ENCODE measurements around the gene SLC30A7.

Gene SLC30A7

DNA sequence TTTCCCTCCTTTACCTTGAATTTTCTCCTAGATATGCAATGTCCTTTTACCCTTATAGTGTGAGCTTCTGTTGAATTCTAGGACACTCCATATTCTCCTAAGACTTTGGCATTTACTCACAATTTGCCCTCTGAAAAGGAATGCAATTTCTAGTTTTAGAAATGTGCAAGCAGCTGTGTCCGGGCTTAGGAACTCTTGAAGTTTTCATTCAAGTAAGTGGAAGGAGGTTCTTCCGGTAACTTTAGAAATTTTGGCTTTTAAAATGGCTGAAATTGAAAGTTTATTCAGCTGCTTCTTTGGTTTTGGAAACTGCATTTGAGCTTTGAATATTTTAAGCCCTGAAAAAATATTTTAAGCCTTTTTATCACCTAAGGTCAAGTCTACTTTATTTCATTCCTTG is 73.4 kb downstream of the SLC30A7 start:
- DNase-seq (ENCODE audit: low spot score), result no peak
- in situ Hi-C loops (cut with MboI; ENCODE audit: low sequenced_read_pairs, unreplicated experiment), result no loop called here
- TF ChIP-seq, protein P1, sequence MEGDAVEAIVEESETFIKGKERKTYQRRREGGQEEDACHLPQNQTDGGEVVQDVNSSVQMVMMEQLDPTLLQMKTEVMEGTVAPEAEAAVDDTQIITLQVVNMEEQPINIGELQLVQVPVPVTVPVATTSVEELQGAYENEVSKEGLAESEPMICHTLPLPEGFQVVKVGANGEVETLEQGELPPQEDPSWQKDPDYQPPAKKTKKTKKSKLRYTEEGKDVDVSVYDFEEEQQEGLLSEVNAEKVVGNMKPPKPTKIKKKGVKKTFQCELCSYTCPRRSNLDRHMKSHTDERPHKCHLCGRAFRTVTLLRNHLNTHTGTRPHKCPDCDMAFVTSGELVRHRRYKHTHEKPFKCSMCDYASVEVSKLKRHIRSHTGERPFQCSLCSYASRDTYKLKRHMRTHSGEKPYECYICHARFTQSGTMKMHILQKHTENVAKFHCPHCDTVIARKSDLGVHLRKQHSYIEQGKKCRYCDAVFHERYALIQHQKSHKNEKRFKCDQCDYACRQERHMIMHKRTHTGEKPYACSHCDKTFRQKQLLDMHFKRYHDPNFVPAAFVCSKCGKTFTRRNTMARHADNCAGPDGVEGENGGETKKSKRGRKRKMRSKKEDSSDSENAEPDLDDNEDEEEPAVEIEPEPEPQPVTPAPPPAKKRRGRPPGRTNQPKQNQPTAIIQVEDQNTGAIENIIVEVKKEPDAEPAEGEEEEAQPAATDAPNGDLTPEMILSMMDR (IDR thresholded peaks at IDR 0.05; ENCODE audit: borderline replicate concordance, control extremely low read depth, extremely low read depth, insufficient read depth, missing control alignments), result no peak

DNA sequence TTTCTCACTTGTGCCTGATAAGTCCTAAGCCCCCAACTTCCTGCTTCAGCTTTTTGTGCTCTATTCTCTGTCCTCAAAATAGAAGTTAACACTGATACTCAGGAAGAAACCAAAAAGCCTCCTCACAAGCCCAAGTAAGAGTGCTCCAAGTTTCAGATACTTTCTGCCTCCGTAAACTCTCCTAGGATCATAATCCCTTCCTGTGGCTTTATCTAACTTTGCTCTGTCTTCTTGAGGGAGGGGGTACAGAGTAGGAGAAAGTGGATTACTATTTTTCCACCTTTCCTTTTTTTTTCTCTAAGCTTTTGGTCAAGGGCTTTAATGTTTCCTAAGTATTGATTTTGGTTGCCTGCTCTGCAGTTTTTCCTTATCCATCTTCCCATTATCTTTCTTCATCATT is 75.1 kb downstream of the SLC30A7 start:
- TF ChIP-seq, protein P1 (IDR thresholded peaks at IDR 0.05; ENCODE audit: borderline replicate concordance, control extremely low read depth, extremely low read depth, insufficient read depth, missing control alignments), result no peak
- DNase-seq (ENCODE audit: low spot score), result no peak
- in situ Hi-C loops (cut with MboI; ENCODE audit: low sequenced_read_pairs, unreplicated experiment), result no loop called here

DNA sequence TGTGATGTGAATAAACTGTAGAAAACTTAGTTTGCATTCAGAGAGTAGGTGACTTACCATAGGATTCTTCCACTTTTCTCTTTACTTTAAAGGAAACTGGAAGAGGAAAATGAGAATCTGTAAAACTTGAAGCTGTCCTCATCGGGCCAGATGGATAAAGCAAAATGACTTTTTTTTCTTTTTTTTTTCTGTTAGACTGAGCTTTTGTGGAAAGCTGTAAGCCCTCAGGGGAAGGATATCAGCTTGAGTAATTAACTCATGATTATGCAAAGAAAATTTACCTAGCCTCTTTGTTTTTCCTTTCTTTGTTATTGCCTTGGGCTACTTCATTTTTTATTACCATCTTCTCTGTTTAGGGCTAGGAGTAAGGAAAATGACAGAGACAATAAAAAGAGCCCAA is 76.3 kb downstream of the SLC30A7 start:
- TF ChIP-seq, protein P1 (IDR thresholded peaks at IDR 0.05; ENCODE audit: borderline replicate concordance, control extremely low read depth, extremely low read depth, insufficient read depth, missing control alignments), result no peak
- no peak for DNase-seq (ENCODE audit: low spot score)
- in situ Hi-C loops (cut with MboI; ENCODE audit: low sequenced_read_pairs, unreplicated experiment), result no loop called here

DNA sequence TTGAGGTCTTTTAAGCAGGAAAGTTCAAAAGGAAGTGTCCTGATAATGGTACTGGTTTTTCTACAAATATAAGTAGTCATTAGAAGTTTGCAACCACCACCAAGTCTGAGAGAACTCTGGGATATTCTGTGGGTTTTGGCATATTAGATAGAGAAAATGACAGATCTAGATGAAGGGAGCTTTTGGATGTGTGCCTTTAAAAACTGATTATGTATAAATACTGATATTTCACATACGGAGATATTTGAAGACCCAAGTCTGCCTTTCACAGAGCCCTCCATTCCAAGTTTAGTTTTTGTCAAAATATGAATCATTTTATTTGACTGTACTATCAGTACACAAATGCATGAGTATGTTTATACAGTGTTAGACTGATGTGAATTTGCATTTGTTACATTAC is 81.0 kb downstream of the SLC30A7 start:
- TF ChIP-seq, protein P1 (IDR thresholded peaks at IDR 0.05; ENCODE audit: borderline replicate concordance, control extremely low read depth, extremely low read depth, insufficient read depth, missing control alignments), result no peak
- in situ Hi-C loops (cut with MboI; ENCODE audit: low sequenced_read_pairs, unreplicated experiment), result no loop called here
- DNase-seq (ENCODE audit: low spot score), result no peak

DNA sequence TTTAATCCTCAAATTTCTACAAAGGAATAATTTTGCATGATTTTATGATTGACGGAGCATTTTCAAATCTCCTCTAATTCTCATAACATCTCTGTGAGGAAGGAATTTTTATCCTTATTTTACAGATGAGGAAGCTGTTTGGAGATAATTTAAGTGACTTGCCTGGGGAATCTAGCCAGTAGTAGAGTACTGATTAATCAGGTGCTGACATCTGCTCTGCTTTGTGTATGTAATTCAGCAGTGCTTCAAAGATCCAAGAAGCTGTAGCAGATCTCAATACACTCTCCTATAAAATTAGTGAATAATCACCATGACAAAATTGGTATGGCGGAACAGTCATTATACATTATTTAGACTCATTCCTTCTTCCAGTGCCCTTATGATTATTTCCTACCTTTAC is 83.7 kb downstream of the SLC30A7 start:
- in situ Hi-C loops (cut with MboI; ENCODE audit: low sequenced_read_pairs, unreplicated experiment), result no loop called here
- DNase-seq (ENCODE audit: low spot score), result no peak
- TF ChIP-seq, protein P1 (IDR thresholded peaks at IDR 0.05; ENCODE audit: borderline replicate concordance, control extremely low read depth, extremely low read depth, insufficient read depth, missing control alignments), result no peak

DNA sequence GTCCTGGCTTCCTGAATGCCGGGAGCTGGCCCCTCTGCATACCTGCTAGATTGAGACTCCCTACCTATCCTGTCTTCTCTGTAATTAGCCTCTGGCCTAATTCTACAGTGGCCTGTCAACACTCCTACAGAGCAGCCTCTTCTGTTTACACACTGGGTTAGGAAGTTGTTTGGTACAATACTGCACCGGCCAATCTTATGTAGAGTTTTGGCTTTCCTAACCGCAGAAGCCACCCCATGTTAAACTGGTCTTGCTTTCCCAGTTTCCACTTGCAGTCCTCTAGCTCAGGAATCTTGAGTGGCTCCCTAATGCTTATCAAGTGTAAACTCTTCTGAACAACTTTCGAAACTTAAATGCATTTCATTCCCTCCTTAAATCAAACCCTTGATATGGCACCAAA is 86.9 kb downstream of the SLC30A7 start:
- DNase-seq (ENCODE audit: low spot score), result no peak
- TF ChIP-seq, protein P1 (IDR thresholded peaks at IDR 0.05; ENCODE audit: borderline replicate concordance, control extremely low read depth, extremely low read depth, insufficient read depth, missing control alignments), result no peak
- in situ Hi-C loops (cut with MboI; ENCODE audit: low sequenced_read_pairs, unreplicated experiment), result no loop called here

DNA sequence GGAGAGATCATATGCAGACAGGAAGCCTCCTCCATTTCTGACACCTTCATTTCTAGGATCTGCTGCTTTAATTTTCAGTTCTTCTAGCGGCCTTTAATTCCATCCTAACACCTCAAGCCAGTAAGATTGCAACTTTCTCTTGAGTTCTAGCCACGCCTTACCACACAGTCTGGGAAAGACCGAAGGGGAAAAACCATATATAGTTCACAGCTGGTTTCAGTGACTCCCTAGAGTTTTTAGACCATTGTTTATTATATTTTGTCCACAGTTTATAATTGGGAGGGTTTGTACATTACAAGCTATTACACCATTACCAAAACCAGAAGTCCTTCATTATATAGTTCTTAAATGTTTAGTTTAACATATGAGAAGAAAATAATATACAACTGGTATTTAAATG is 92.2 kb downstream of the SLC30A7 start:
- TF ChIP-seq, protein P1 (IDR thresholded peaks at IDR 0.05; ENCODE audit: borderline replicate concordance, control extremely low read depth, extremely low read depth, insufficient read depth, missing control alignments), result no peak
- no peak for DNase-seq (ENCODE audit: low spot score)
- in situ Hi-C loops (cut with MboI; ENCODE audit: low sequenced_read_pairs, unreplicated experiment), result no loop called here
